ACC112 (cell line): Measurements from ENCODE around the gene SLC13A3.

Source experiments
- H2AFZ ChIP-seq: fragments of 200-600 bp; sonication (generic); one replicate; pipeline ENCODE4 v1.6.0; 2017; ENCODE audit warnings: antibody characterized with exemption, low read length; ENCODE audit not compliant: unreplicated experiment
- H3K27ac ChIP-seq: fragments of 200-600 bp; sonication (generic); 2 replicates; pipeline ENCODE4 v1.5.1; 2014; ENCODE audit warnings: low read depth, mild to moderate bottlenecking, antibody characterized with exemption, low read length, moderate library complexity
- H3K27me3 ChIP-seq: fragments of 200-600 bp; sonication (generic); 2 replicates; pipeline ENCODE4 v1.6.1; 2014; ENCODE audit warnings: mild to moderate bottlenecking, antibody characterized with exemption, low read length, moderate library complexity, mixed read lengths; ENCODE audit not compliant: insufficient read depth
- H3K36me3 ChIP-seq: fragments of 200-600 bp; sonication (generic); 2 replicates; pipeline ENCODE4 v1.6.1; 2016; ENCODE audit warnings: mild to moderate bottlenecking, antibody characterized with exemption, low read length, moderate library complexity, mixed read lengths; ENCODE audit not compliant: insufficient read depth
- H3K4me1 ChIP-seq: fragments of 200-600 bp; sonication (generic); one replicate; pipeline ENCODE4 v1.6.1; 2016; ENCODE audit warnings: low read length, mixed read lengths; ENCODE audit not compliant: insufficient read depth, unreplicated experiment, control insufficient read depth
- H3K4me3 ChIP-seq: fragments of 200-600 bp; sonication (generic); 2 replicates; pipeline ENCODE4 v1.5.1; 2014; ENCODE audit warnings: mild to moderate bottlenecking, low read depth, low read length
- H3K79me2 ChIP-seq: fragments of 200-600 bp; sonication (generic); one replicate; pipeline ENCODE4 v1.6.0; 2016; ENCODE audit warnings: low read length; ENCODE audit not compliant: control insufficient read depth, unreplicated experiment, insufficient read depth

Gene SLC13A3

DNA sequence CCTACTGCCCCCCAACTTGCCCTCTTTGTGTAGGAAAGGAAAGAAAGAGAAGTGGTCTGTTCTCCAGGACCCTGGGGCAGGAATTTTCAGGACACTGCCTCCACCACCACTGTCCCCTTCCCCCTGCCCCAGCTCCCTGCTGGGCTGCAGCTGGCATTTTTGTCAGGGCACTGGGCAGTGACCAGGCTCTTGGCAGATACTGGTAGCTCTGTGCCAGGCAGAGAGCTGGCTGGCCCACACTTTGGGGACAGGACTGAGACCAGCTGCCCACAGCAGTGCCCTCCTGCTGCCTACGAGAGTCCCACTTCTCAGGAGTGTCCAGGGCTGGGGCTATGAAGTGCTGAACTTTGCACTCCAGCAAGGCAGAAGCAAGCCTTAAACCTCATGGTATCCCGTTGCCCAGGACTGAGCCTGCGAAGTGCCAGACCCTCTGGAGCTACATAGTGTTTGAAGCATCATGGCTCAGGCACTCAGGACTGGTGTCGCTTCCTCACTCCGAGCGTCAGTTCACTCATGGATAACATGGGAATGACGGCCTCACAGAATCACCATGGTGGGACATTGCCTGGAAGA is 19.3 kb downstream of the SLC13A3 start:
- Histone ChIP-seq H2AFZ (no peak overlapping the region), H3K27ac (no peak overlapping the region), H3K36me3 (no peaks in the 10 kb centered on the region), H3K27me3 (0 out of 2 replicates have a peak, but pooled peaks cover 5% of the 10 kb centered on the region), H3K4me3 (no peak overlapping the region), H3K79me2 (no peaks in the 10 kb centered on the region), H3K4me1 (no peaks in the 10 kb centered on the region)

DNA sequence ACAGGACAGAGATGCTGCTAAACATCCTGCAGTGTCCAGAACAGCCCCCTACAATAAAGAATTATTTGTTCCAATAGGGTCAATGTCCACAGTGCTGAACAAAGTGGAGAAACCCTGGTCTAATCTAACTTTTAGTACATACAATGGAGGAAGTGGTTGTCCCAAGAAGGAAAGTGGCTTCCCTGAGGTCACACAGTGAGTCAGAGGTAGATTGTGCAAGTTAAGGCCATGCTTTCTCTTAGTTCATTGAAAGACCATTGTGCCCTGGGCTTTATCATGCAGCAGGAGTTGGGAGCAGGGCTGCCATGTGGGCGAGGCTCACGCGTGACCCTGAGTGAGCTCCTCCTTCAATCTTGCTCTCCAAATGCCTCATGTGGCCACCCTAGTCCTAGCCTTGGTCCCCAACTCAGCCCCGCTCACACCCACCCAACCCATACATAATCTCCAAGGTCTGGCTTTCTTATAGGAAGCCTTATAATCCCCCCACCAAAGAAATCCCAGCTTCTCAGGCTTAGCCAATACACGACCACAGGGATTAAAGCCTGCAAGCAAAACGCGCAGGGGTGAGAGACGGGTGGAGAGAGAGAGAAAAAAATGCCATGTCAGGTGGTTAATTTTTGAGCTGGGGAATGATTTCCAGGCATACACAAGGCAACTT is 19.9 kb downstream of the SLC13A3 start:
- Histone ChIP-seq H3K4me1 (no peaks in the 10 kb centered on the region), H3K36me3 (no peaks in the 10 kb centered on the region), H3K4me3 (no peak overlapping the region), H2AFZ (no peak overlapping the region), H3K27me3 (0 out of 2 replicates have a peak, but pooled peaks cover 5% of the 10 kb centered on the region), H3K27ac (no peak overlapping the region), H3K79me2 (no peaks in the 10 kb centered on the region)

DNA sequence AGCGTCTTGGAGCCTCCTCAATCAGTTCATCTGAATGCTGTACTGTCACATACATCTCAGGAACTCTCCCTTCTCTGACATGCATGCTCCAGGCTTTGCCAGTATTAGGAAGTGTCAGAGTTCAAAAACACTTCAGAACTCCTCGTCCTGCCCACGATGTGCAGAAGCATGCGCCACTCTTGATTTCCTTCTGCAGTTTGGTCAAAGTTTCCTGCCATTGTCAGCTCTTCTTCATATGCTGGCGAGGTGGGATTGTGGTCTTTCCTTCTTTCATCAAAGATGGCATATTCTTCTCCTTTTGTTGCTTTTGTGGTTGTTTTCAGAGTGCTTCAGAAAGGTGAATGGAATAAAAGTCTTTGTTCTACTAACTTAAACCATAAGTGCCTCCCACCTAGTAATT is 21.0 kb downstream of the SLC13A3 start:
- Histone ChIP-seq H3K36me3 (no peaks in the 10 kb centered on the region), H2AFZ (no peak overlapping the region), H3K4me1 (no peaks in the 10 kb centered on the region), H3K27ac (no peak overlapping the region), H3K27me3 (peaks cover 9% of the 10 kb centered on the region; the same call in 1 of the 2 replicates), H3K4me3 (no peak overlapping the region), H3K79me2 (no peaks in the 10 kb centered on the region)

DNA sequence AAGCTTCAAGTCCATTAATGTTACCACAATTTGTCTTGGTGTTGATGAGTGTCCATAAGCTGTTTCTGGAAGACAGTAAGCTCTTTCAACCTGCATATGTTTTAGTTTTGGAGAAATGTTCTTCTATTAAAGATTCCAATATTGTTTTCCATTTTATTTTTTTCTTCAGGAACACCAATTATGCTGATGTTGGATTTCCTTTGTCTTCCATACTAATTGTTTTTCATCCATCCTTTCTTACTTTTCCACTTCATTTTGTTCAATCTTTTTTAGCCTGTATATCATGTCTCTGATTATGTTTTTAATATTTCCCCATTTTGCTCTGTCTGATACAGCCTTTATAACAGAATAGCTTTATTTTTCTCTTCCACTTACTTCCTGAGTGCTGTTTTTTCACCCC is 21.9 kb downstream of the SLC13A3 start:
- no peak overlapping the region for H3K4me3 ChIP-seq
- no peaks in the 10 kb centered on the region for H3K79me2 ChIP-seq
- peaks cover 14% of the 10 kb centered on the region for H3K27me3 ChIP-seq
- no peaks in the 10 kb centered on the region for H3K36me3 ChIP-seq
- H3K27ac ChIP-seq, result no peak overlapping the region
- H2AFZ ChIP-seq, result no peak overlapping the region
- H3K4me1 ChIP-seq, result no peaks in the 10 kb centered on the region

DNA sequence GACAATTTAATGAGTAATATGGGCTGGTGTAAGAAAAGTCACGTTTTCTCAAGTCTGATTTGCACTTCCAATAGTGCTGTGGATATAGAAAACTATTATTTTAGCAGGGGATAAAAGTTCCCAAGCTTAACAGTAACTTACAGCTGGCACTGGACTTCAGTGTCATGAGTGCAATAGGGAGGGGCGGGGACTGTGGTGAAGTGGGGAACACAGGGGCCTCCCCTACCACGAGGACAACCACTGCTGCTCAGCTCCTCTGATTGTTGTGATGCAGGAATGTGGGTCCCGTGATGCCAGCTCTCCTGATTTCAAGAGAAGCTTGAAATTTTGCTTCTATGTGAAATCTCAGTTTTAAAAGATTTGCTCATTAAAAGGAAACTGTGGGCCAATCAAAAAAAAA is 24.0 kb downstream of the SLC13A3 start:
- Histone ChIP-seq H3K27ac (no peak overlapping the region), H2AFZ (no peak overlapping the region), H3K4me3 (no peak overlapping the region), H3K36me3 (no peaks in the 10 kb centered on the region), H3K27me3 (peaks cover 20% of the 10 kb centered on the region), H3K79me2 (no peaks in the 10 kb centered on the region), H3K4me1 (peaks cover 3% of the 10 kb centered on the region)

DNA sequence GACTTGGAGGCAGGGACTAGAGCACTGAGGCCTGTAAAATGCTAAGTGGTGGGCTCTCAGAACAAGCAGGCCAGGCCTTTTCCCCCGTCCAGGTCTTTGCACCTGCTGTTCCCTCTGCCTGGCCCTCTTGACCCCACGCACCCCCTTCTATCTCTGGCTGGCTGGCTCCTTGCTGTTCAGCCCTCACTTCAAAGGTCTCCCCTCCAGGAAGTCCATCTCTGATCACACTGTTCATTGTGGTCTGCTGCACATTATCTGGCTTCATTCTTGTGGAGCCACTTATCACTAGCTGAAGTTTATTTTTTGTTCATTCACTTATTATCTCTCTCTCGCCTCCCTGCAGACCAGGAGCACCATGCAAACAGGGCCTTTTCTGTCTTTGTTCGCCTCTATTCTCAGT is 24.5 kb downstream of the SLC13A3 start:
- H3K4me1 ChIP-seq, result peaks cover 8% of the 10 kb centered on the region
- no peaks in the 10 kb centered on the region for H3K36me3 ChIP-seq
- H2AFZ ChIP-seq, result no peak overlapping the region
- peaks cover 20% of the 10 kb centered on the region for H3K27me3 ChIP-seq
- no peak overlapping the region for H3K4me3 ChIP-seq
- H3K27ac ChIP-seq, result no peak overlapping the region
- no peaks in the 10 kb centered on the region for H3K79me2 ChIP-seq

DNA sequence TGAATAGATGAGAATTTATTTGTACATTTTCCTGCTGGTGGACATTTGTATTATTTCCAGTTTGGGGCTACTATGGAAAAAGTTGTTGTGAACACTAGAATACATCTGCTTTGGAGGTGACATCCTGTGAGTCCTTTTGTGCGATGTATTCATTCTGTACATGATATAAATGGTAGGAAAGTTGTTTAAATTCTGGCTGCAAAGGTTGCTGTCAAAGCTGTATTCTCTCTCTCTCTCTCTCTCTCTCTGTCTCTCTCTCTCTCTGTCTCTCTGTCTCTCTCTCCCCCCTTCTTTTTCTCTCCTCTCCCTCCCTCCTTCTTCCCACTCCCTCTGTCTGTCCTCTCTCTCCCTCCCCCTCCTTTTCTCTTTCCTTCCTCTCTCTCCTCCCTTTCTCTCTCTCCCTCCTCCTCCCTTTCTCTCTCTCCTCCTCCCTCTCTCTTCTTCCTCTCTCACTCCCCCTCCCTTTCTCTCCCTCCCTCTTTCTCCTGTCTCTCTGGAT is 25.3 kb downstream of the SLC13A3 start:
- H2AFZ ChIP-seq, result no peak overlapping the region
- no peak overlapping the region for H3K27ac ChIP-seq
- H3K27me3 ChIP-seq, result peaks cover 20% of the 10 kb centered on the region
- H3K4me1 ChIP-seq, result peaks cover 16% of the 10 kb centered on the region
- H3K36me3 ChIP-seq, result no peaks in the 10 kb centered on the region
- no peaks in the 10 kb centered on the region for H3K79me2 ChIP-seq
- H3K4me3 ChIP-seq, result no peak overlapping the region

DNA sequence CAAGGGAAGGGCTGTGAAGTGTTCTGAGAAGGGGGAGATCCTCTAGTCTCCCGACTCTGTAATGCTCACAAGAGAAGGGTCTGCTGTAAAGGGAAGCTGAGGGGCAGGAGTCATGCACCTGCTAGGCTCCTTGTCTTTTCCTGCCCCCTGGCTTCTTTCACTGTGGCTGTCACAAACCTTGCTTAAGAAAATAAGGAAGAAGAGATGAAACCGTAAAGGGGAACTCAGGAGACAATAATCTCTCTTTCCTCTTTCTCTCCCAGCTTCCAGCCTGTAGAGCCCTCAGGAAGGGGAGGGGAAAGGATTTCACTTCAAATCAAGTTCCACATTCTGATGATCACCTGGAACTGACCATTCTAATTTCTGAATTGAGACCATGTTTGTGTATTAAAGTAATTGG is 26.3 kb downstream of the SLC13A3 start:
- H3K4me1 ChIP-seq, result peaks cover 16% of the 10 kb centered on the region
- no peak overlapping the region for H2AFZ ChIP-seq
- no peak overlapping the region for H3K4me3 ChIP-seq
- H3K79me2 ChIP-seq, result no peaks in the 10 kb centered on the region
- peaks cover 20% of the 10 kb centered on the region for H3K27me3 ChIP-seq
- no peaks in the 10 kb centered on the region for H3K36me3 ChIP-seq
- H3K27ac ChIP-seq, result no peak overlapping the region

DNA sequence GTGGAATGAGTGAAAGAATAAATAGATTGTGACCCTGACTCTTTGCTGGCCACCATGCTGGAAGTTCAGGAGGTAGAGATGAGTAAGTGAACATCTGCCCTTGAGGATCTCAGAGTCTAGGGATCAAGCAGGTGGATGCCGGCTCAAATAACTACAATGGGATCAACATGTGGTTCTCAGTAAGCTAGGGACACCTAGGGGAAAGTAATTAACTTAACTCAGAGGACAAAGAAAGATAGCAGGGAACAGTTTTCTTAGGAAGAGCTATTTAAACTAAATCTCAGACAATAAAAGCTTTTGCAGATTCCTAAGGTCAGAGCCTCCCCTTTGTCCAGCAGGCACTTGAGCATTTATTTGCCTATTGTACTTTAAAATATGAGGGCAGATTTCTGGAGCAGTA is 29.1 kb downstream of the SLC13A3 start:
- no peaks in the 10 kb centered on the region for H3K36me3 ChIP-seq
- no peaks in the 10 kb centered on the region for H3K79me2 ChIP-seq
- peaks cover 20% of the 10 kb centered on the region for H3K27me3 ChIP-seq

DNA sequence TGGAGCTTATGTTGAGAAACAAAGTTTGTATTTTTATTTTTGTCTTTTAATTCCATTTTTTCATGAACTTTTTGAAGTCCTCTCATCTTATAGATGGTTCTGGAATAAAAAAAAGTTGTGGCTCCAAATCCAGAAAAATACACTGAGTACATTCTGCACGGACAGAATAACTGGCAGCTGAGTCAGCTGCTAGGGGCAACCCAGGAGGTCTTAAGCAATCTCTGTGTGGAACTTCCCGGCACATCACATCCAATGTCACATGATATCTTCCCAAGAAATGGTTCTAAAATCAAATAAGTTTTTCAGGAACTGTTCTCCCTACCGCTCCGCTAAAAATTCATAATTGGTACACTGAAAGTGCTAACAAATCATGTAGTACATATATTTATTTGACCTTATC is 29.8 kb downstream of the SLC13A3 start:
- Histone ChIP-seq H3K4me1 (peaks cover 16% of the 10 kb centered on the region), H3K27ac (peak overlapping the region; percentile 31; the same call in 1 of the 2 replicates), H2AFZ (no peak overlapping the region), H3K4me3 (no peak overlapping the region), H3K36me3 (no peaks in the 10 kb centered on the region), H3K27me3 (peaks cover 20% of the 10 kb centered on the region), H3K79me2 (no peaks in the 10 kb centered on the region)

More for the DNA sequence above, 29.1 kb downstream of the SLC13A3 start:
- H3K4me1 ChIP-seq, result peaks cover 16% of the 10 kb centered on the region
- H2AFZ ChIP-seq, result no peak overlapping the region
- H3K4me3 ChIP-seq, result no peak overlapping the region
- H3K27ac ChIP-seq, result peak overlapping the region; percentile 31; the same call in 1 of the 2 replicates

DNA sequence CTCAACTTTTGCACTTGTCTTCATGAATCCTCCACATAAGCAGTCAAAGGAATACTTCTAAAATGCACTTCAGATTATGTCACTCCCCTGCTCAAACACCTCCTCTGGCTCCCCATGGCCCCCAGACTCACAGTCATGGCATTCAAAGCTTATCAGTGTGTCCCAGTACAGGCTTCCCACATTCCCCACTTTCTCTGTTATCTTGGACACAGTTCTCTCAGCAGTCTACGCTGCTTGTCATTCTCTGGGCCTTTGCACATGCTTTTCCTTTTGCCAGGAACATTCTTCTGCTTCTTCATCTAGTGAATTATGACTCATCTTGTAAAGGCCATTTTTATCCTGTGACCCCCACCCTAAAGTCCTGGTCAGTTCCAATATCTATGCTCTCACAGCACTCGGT is 31.8 kb downstream of the SLC13A3 start:
- no peaks in the 10 kb centered on the region for H3K79me2 ChIP-seq
- H3K27ac ChIP-seq, result no peak overlapping the region
- H3K27me3 ChIP-seq, result peaks cover 20% of the 10 kb centered on the region
- H2AFZ ChIP-seq, result no peak overlapping the region
- no peaks in the 10 kb centered on the region for H3K36me3 ChIP-seq
- H3K4me1 ChIP-seq, result peaks cover 16% of the 10 kb centered on the region
- H3K4me3 ChIP-seq, result no peak overlapping the region
